ENCODE results near the gene BTN2A1. TPM values are rescaled to one million over a fixed set of nuclear protein-coding genes. Genes with fewer than 3 reads are reported as not detected.

Gene BTN2A1
- polyA plus RNA-seq, 4 donors = 26.9 to 36.7 (median 33.9) TPM

DNA sequence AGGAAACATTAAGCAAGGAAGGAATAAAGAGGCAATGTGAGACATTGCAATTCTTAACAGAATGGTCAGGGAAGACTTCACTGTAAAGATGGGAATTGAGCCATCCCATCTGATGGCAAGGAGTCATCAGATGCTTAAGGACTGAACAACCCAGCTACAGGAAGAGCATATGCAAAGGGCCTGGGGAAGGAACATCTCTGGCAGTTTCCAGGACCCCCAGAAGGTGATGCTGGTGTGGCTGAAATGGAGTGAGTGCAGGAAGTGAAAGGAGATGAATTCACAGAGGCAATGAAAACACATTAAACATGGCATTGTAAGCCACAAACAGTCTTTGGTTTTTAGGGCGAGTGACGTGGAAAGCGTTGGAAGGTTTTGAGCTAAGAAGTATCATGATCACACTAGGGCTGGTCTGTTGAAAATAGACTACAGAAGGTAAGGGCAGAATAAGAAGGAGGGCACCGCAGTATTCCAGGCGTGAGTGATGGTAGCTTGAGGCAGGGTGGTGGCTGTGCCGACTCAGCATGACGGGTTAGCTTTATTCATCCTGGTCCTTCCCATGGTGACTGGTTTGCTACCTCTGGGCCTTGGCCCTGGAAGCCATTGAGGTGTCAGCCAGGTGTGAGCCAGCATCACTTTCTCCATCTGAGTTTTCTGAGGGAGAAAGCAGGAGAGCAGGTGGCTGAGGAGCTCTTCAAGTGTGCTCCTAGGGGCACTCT, 6.8 kb downstream of the BTN2A1 start:
- DNase-seq (ENCODE audit: low read depth in 4 of 4, low spot score in 2 of 4) = no peak

DNA sequence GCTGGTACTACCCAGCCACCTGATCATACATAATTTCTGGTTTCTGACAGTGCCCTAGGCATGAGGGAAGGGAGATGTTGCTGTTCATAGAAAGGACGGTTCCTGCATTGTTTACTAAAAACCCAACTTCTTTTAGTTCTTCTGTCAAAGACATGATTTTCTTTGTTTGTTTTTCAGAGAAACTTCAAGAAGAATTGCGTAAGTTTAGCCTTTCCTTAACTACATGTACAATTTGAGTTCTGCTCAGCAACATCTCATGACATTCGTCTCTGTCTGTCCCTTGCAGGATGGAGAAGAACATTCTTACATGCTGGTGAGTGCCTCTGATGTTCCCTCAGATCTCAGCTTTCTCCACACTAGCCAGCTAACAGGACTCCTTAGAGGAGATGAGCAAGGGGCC, 8.0 kb downstream of the BTN2A1 start:
- no peak for DNase-seq (ENCODE audit: low read depth in 4 of 4, low spot score in 2 of 4)

DNA sequence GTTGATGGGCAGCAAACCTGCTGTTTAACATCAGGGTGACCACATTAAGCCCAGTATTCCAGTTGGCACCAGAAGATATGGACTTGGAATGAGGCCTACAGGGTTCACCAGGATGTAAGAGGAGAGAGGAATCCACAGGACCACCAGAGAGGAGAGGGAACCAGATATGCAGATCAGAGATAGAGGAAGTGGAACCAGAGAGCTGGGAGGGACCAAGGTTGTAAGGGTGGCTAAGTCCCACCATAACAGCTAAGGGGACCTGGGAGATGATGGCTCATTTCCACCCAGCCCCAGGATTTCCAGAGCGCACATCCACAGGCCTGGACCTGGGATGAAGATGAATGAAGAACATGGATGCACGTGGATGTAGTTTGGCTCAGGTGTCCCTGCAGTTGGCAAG, 11.1 kb downstream of the BTN2A1 start:
- DNase-seq (ENCODE audit: low read depth in 4 of 4, low spot score in 2 of 4) = no peak

DNA sequence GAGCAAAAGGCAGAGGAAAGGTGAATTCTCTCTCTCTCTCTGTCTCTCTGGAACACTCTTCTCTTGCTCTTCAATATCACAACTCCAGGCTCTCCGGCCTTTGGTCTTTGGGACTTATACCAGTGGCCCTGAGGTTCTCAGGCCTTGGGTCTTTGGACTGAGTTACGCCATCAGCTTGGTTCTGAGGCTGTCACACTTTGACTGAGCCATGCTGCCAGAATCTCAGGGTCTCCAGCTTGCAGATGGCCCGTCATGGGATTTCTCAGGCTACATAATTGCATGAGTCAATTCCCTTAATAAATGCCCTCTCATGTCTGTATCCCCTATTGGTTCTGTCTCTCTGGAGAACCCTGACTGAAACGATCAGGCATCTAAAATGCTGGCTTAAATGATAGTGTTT, 12.9 kb downstream of the BTN2A1 start:
- no peak for DNase-seq (ENCODE audit: low read depth in 4 of 4, low spot score in 2 of 4)

DNA sequence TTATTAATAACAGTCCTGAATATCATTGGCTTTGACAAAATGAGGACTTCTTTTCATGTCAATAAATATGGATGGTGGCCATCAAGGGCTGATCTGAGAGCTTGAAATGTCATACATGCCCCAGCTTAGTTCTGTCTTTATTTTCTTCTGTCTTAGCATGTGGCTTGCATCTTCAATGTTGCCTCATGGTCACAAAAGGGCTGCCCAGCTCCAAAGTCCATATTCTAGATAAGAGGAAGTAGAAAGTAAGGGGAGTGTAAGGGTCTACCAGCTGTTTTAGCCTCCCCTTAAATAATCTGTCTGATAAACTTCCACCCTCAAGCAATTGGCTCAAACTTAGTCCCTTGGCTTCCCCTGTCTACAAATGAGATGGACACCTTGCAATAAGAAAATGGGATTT, 14.2 kb downstream of the BTN2A1 start:
- no peak for DNase-seq (ENCODE audit: low read depth in 4 of 4, low spot score in 2 of 4)

DNA sequence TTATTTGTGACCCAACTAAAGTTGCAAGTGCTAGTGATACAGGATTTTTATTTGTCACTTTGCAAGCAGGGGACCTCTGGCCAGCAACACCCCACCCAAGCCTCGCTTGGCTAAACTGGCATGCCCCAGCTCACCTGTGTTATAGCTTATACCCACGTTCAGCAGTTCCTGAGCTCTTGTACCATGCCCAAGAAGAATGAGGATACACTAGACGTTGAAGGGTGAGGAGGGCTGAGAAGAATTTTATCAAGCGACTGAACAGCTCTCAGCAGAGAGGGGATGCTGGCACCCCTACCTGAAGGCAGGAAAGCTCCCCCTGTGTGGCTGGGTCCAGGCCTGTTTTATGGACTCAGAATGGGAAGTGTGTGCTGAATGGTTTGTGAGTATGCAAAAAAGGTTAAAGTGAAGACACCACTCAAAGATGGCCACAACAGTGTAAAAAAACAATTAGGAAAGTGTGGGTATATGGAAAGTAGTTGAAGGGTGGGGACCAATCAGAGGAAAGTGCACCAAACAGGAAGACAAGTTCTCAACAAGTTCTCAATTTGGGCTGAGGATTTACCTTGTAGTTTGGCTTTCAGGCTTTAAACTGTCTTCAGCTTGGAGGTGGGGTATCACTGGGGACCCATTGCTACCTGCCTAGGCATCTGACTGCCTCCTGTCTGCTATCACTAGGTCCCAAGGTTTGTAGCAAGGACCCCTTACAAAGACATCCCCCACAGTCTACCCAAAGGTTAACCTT, 15.0 kb downstream of the BTN2A1 start:
- DNase-seq (ENCODE audit: low read depth in 4 of 4, low spot score in 2 of 4) = no peak

DNA sequence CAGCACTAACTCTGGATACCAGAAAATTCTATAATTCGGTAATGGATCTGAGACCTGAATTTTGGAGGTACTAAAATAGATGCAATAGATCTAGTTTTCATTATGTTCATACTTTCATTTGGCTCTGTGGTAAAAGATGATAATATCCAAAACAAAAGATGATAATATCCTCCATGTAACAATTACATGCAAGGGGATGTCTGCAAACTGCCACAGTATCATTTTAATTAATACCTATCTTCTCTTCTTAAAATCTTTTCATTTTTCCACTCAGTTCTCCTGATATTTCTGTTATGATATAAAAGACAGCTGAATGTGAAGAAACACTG, 15.6 kb downstream of the BTN2A1 start:
- DNase-seq (ENCODE audit: low read depth in 4 of 4, low spot score in 2 of 4) = no peak

DNA sequence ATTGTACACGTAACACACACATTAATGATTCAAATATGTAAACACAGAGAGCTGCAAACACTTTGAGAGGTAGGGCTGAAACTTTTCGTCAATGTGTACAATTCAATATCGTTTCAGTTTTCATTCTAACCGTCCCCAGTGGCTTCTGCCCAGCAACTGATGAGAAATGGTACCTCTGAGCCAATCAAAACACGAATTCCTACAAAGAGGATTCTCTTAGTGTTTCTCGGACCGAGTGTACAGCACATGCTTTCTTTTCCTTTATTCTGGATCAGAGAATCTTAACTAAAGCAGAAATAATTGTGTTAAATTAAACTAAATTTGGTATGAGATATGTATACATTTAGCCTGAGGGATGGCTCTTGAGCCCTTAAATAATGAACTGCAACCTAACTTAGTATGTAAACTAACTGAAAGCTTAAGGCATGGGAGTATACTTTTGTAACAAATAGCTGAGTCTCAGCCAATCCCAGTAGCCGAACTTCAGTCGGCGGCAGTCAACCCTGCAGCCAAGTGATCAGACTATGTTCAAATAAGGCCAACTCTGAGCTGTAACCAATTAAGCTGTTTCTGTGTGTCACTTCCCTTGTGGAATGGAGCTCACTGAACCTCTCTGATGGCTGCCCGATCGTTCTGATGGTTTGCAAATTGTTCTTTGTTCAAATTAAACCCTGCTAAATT, 16.1 kb downstream of the BTN2A1 start:
- DNase-seq (ENCODE audit: low read depth in 4 of 4, low spot score in 2 of 4) = peak; percentile 75 to 97 (median 86)

DNA sequence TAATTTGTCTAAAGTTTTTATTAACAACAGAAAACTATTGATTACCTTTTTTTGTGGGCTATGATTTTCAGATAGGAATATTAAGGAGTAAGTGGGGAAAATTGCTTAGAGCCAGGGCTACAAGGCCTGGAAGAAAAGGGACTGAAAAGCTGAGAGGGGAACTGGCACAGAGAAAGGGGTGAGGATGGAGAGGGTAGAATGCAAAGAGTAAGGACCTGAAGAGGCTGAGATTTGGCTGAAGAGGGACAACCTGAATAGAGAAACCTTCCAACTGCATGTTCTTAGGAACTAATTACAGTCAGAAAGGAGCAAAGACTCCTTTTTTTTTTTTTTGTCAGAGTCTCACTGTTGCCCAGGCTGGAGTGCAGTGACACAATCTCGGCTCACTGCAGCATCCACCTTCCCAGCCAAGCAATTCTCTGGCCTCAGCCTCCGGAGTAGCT, 16.7 kb downstream of the BTN2A1 start:
- peak in 1 of 4 donors; percentile 28 for DNase-seq (ENCODE audit: low read depth in 4 of 4, low spot score in 2 of 4)

DNA sequence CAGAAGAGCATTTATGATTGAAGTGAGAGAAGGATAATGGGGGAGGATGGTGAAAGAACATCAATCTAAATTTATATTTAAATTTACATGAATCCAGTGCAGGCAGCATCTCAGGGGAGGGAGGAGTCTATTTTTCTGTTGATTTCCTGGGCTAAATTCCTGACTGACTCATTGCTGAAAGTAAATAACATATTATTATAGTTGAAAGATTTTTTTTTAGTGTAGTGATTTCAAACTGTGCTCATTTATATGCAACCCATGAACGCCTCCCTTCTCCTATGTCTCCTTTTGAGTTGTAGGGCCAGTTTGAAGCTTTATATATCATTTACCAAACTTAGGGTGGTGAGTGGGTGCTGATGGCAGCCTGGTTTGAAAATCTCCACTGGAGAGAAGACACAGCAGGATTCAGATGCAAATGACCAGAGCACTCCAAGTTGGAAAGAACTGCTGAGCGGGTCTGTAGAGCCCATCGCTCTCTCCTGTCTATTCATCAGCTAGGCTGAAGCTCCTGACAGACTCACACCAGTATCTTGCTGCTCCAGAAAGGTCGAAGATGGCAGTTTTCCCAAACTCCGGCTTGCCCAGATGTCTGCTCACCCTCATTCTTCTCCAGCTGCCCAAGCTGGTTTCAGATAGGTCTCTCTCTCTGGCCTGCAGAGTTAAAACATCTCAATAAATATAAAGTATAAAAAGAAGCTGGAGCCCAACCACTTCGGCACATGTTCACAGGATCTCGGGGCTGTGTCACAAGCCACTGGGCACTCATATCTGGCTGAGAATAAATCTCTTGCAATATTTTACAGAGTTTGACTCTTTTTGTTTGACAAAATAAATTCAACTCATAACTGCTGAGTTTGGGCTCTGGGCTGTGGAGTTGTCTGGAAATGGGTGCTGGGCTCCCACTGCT, 18.3 kb downstream of the BTN2A1 start:
- no peak for DNase-seq (ENCODE audit: low read depth in 4 of 4, low spot score in 2 of 4)

DNA sequence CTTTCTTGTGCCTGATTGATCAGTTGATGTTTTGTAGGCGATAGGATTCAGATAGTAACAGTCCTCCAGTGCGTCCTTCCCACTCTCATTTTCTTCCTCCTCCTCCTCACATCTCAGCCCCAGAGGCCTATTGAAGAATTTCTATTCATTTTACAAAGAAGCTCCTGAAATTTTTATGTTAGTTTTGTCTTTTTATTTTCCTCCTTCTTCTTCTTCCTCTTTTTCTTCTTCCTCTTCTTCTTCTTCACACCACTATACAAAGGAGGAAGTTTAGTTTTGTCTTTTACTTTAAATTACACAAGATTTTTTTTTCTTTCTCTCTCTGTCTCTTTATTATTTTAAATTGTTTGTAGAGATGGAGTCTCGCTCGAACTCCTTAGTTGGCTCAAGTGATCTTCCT, 19.1 kb downstream of the BTN2A1 start:
- no peak for DNase-seq (ENCODE audit: low read depth in 4 of 4, low spot score in 2 of 4)

DNA sequence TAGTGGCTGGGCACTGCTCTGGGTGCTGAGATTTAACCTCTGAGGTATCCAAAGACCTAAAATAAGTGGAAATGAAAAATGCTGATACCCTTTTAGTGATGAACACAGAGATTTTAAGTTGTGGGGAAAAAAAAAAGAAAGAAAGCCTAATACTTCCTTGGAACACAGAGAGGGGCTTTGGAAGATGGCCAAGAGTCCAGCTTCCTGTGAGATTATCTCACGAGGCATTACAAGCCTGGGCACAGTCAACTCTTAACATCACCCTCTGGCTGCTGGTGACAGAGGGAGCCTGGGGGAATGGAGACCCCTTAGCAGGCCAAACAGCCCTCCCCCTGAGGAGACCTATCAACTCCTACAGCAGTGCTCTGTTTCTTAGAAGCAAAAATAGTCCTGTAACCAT, 19.7 kb downstream of the BTN2A1 start:
- DNase-seq (ENCODE audit: low read depth in 4 of 4, low spot score in 2 of 4) = no peak

DNA sequence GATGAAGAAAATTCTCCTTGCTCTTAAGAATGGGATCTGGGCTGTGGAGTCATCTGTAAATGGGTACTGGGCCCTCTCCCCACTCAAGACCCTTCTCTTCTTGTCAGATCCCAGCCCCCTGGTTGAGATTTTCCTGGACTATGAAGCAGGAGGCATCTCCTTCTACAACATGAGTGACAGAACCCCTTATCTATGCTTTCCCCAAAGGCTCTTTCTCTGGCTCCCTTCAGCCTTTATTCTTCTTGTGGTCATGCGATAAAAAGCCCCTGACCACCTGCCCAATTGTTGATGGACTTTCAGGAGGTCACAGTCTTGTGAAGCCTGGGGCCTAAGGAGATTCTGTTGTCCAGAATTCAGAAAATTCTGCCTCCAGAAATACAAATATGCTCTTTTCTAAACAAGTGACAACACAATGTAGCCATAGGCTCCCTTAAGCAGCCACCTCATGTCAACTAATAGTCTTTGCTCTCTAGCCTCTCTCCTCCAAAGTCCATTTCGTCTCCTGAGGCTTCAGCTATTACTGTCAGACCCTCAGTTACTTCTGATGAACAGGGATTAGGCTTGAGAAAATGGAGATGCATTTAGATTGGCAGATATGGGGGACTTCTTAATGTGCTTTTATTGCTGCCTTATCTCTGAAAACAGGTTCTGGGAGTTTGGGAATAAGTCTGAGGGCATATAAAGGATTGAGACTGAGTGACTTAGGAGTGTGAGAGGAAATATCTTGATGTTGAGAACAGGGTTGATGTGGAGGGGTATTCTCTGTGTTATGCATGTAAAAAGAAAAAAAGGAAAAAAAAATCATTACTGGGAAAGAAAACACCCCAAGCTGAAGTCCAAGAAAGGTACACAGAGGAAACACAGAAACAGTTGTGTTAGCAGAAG, 20.6 kb downstream of the BTN2A1 start:
- no peak for DNase-seq (ENCODE audit: low read depth in 4 of 4, low spot score in 2 of 4)

DNA sequence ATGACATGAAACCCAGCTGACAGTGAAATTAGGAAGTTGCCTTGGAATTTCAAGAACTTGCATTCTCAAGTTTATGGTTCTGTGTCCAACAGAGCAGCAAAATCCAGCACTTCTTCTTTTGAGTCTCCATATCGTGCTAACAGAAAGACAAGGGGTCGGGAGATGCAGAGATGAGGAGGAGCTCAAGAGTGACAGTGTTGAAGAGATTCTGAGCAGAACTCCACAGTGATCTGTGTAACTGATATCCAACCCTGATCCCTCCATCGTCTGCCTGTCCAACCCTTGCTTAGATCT, 21.2 kb downstream of the BTN2A1 start:
- DNase-seq (ENCODE audit: low read depth in 4 of 4, low spot score in 2 of 4) = no peak

DNA sequence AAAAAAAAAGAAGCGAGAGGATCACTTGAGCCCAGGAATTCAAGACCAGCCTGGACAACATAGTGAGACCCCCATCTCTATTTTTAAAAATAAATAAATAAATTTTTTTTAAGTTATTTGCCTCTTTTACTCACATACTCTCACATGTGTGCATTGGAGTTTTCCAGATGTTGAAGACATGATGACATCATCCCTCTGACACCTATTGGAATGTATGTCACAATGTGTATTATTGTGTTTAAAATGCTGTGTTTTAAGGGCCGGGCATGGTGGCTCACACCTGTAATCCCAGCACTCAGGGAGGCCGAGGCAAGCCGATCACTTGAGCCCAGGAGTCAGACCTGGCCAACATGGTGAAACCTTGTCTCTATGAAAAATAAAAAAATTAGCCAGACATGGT, 24.6 kb downstream of the BTN2A1 start:
- no peak for DNase-seq (ENCODE audit: low read depth in 4 of 4, low spot score in 2 of 4)

DNA sequence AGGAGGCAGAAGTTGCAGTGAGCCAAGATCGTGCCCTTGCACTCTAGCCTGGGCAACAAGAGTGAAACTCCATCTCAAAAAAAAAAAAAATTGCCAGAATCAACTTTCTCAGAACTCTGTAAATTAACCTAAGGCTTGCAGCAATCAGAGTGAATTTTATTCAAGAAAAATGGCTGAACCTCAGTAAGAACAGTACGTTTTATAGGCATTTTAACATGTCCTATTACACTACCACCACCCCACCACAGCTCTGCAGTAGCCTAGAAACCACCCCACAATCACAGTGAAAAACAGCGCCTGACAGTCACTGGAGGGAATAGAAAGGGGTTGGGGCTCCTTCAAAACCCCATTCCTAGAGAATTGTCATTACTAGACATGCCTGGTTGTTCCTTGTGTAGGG, 26.0 kb downstream of the BTN2A1 start:
- DNase-seq (ENCODE audit: low read depth in 4 of 4, low spot score in 2 of 4) = no peak

DNA sequence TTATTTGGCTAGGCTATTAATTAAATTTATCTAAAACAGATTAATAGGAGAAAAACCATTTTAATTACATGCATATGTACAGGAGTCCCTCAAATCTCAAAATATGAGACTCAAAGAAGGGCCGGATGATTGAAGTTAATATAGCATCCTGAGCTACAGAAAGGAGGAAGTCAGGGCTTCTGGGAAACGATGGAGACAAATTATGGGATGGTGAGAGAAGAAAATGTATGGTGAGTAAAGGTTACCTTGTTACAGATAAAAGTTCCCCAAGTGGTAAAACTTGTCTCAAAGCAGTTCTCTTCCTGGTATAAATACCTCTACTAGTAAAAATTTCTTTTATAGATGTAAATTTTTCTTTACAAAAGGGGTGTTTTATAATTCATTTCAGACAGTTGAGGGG, 26.4 kb downstream of the BTN2A1 start:
- no peak for DNase-seq (ENCODE audit: low read depth in 4 of 4, low spot score in 2 of 4)

DNA sequence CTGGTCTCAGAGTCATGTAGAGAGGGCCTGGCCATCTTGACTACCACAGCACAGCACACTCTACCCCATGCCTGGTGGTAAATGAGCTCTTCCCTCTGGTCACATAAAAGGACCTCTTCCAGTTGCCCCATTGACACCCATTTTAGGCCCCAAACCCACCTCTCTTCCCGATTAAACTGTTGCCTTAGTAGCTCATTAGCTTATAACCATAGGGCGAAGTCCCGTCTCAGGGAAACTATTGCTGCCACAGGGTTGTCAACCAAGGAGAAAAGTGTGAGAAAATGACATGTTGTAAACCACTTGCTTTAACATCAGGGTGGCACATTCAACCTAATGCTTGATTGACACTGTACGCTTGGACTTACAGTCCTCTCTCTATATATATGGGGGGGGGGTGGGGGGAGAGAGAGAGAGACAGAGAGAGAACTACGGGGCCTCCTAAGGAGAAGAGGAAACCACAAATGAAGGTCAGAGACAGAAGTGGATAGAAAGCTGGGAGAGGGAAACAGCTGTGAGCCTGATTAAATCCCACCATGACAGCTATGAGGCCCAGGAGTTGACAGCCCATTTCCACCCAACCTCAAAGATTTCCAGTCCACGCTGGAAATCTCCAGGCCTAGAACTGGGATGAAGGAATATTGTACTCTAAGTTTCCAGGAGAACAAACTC, 27.5 kb downstream of the BTN2A1 start:
- no peak for DNase-seq (ENCODE audit: low read depth in 4 of 4, low spot score in 2 of 4)

DNA sequence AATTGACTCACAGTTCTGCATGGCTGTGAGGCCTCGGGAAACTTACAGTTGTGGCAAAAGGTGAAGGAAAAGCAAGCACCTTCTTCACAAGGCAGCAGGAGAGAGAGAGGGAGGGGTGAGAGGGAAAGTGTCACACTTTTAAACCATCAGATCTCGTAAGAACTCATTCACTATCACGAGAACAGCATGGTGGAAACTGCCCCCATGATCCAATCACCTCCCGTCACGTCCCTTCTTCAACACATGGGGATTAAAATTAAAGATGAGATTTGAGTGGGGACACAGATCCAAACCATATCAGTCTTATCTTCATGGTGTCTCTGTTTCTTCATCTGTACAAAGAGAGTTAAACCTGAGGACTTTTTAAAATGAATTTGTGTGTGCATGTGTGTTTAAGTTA, 28.6 kb downstream of the BTN2A1 start:
- DNase-seq (ENCODE audit: low read depth in 4 of 4, low spot score in 2 of 4) = no peak

DNA sequence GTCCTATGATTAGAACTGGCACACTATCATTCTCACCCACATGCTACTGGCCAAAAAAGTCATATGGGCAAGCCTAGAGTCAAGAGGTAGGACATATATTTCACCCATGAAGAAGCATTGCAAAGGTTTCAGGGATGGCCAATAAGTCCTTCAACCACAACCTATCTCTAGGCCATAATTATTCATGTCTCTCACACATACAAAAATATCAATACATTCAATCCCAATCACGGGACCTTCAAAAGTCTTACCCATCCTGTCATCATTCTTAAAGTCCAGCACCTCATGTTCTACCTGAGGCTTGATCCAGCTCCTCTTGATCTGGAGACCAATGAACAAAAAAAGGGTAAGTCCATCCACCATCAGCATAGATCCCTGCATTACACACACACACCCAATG, 29.7 kb downstream of the BTN2A1 start:
- DNase-seq (ENCODE audit: low read depth in 4 of 4, low spot score in 2 of 4) = no peak

All from left renal cortex interstitium (tissue), 4 donors.